Measurements from ENCODE around the gene HAPSTR1. TPM values are rescaled to one million over a fixed set of nuclear protein-coding genes. Genes with fewer than 3 reads are reported as not detected.

The HAPSTR1 gene
- total and polyA plus RNA-seq, 2 of the 13 experiments (the other 11 are each of a cell fraction or from before 2014, with no cell fraction given), result 25.2 to 83.2 TPM

- TF ChIP-seq ELK4 (CRISPR knock-in tag; IDR thresholded peaks at IDR 0.05; ENCODE audit: borderline replicate concordance), result no peak
- TF ChIP-seq ZKSCAN5 (CRISPR knock-in tag; IDR thresholded peaks at IDR 0.05), result peak; percentile 75; the same call in 1 of the 2 replicates
- no peak for TF ChIP-seq ZNF34 (CRISPR knock-in tag; IDR thresholded peaks at IDR 0.05; ENCODE audit: borderline replicate concordance)
- TF ChIP-seq POLR2G (IDR thresholded peaks at IDR 0.05; ENCODE audit: low read depth, low read length), result peak; percentile 40
- no peak for TF ChIP-seq ARID2 (CRISPR knock-in tag; IDR thresholded peaks at IDR 0.05; ENCODE audit: borderline replicate concordance)
- TF ChIP-seq, protein P1, sequence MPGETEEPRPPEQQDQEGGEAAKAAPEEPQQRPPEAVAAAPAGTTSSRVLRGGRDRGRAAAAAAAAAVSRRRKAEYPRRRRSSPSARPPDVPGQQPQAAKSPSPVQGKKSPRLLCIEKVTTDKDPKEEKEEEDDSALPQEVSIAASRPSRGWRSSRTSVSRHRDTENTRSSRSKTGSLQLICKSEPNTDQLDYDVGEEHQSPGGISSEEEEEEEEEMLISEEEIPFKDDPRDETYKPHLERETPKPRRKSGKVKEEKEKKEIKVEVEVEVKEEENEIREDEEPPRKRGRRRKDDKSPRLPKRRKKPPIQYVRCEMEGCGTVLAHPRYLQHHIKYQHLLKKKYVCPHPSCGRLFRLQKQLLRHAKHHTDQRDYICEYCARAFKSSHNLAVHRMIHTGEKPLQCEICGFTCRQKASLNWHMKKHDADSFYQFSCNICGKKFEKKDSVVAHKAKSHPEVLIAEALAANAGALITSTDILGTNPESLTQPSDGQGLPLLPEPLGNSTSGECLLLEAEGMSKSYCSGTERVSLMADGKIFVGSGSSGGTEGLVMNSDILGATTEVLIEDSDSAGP (CRISPR knock-in tag; IDR thresholded peaks at IDR 0.05; ENCODE audit: borderline replicate concordance), result peak; percentile 32; the same call in 1 of the 2 replicates
- TF ChIP-seq ZNF205 (CRISPR knock-in tag; IDR thresholded peaks at IDR 0.05), result no peak; the same call in 1 of the 2 replicates
- TF ChIP-seq CC2D1A (CRISPR knock-in tag; IDR thresholded peaks at IDR 0.05), result 0 out of 2 replicates have a peak, but pooled peaks have one; percentile 68
- peak; percentile 61 for TF ChIP-seq XRCC5 (optimal IDR thresholded peaks at IDR 0.05; ENCODE audit: low read length)
- no peak for TF ChIP-seq ZNF282 (IDR thresholded peaks at IDR 0.05; ENCODE audit: partially characterized antibody)
- TF ChIP-seq, protein P2, sequence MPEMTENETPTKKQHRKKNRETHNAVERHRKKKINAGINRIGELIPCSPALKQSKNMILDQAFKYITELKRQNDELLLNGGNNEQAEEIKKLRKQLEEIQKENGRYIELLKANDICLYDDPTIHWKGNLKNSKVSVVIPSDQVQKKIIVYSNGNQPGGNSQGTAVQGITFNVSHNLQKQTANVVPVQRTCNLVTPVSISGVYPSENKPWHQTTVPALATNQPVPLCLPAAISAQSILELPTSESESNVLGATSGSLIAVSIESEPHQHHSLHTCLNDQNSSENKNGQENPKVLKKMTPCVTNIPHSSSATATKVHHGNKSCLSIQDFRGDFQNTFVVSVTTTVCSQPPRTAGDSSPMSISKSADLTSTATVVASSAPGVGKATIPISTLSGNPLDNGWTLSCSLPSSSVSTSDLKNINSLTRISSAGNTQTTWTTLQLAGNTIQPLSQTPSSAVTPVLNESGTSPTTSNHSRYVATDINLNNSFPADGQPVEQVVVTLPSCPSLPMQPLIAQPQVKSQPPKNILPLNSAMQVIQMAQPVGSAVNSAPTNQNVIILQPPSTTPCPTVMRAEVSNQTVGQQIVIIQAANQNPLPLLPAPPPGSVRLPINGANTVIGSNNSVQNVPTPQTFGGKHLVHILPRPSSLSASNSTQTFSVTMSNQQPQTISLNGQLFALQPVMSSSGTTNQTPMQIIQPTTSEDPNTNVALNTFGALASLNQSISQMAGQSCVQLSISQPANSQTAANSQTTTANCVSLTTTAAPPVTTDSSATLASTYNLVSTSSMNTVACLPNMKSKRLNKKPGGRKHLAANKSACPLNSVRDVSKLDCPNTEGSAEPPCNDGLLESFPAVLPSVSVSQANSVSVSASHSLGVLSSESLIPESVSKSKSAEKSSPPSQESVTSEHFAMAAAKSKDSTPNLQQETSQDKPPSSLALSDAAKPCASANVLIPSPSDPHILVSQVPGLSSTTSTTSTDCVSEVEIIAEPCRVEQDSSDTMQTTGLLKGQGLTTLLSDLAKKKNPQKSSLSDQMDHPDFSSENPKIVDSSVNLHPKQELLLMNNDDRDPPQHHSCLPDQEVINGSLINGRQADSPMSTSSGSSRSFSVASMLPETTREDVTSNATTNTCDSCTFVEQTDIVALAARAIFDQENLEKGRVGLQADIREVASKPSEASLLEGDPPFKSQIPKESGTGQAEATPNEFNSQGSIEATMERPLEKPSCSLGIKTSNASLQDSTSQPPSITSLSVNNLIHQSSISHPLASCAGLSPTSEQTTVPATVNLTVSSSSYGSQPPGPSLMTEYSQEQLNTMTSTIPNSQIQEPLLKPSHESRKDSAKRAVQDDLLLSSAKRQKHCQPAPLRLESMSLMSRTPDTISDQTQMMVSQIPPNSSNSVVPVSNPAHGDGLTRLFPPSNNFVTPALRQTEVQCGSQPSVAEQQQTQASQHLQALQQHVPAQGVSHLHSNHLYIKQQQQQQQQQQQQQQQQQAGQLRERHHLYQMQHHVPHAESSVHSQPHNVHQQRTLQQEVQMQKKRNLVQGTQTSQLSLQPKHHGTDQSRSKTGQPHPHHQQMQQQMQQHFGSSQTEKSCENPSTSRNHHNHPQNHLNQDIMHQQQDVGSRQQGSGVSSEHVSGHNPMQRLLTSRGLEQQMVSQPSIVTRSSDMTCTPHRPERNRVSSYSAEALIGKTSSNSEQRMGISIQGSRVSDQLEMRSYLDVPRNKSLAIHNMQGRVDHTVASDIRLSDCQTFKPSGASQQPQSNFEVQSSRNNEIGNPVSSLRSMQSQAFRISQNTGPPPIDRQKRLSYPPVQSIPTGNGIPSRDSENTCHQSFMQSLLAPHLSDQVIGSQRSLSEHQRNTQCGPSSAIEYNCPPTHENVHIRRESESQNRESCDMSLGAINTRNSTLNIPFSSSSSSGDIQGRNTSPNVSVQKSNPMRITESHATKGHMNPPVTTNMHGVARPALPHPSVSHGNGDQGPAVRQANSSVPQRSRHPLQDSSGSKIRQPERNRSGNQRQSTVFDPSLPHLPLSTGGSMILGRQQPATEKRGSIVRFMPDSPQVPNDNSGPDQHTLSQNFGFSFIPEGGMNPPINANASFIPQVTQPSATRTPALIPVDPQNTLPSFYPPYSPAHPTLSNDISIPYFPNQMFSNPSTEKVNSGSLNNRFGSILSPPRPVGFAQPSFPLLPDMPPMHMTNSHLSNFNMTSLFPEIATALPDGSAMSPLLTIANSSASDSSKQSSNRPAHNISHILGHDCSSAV (CRISPR knock-in tag; IDR thresholded peaks at IDR 0.05; ENCODE audit: borderline replicate concordance), result no peak
- TF ChIP-seq MIXL1 (CRISPR knock-in tag; IDR thresholded peaks at IDR 0.05), result no peak
- TF ChIP-seq ZSCAN5A (CRISPR knock-in tag; IDR thresholded peaks at IDR 0.05; ENCODE audit: borderline replicate concordance), result no peak
- no peak for TF ChIP-seq ZNF703 (CRISPR knock-in tag; IDR thresholded peaks at IDR 0.05; ENCODE audit: borderline replicate concordance)
- peak; percentile 58; the same call in 1 of the 2 replicates for TF ChIP-seq MBD4 (IDR thresholded peaks at IDR 0.05; ENCODE audit: borderline replicate concordance, low read length)
Measured at GRCh38 chr16:9112166-9112843, 20.9 kb downstream of the HAPSTR1 start (continued).
